ENCODE results near the gene IFNA10.
"Not testable (repeated sequence)": the region's sequence is repeated elsewhere in the genome, so short reads cannot be mapped to it uniquely, and the experiment has no call there.

The IFNA10 gene

DNA sequence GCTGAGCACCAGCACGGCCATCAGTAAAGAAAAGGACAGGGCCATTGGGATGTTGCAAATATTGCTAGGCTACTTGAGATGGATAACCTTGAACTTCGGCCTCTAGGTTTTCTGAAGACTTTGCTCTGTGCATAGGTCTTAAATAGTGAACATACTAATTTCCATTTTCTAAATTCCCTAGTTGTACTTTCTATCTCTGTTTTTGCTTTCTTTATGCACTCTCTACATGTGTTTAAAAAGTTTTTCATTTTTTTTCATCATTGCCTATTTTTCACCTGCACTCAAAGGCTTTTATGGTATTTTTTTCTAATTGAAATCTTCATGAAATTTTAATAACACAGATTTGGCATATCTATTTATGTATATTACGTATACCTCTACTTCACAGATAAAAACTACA lies 19.5 kb downstream of the IFNA10 start, which contains the start of gene IFNA4:
IFNA4 (minus strand) TSS at position 101 of the 400 bp plus-strand sequence; CDS start at position 45, 56 bp downstream.
- not testable (repeated sequence) for DNase-seq

DNA sequence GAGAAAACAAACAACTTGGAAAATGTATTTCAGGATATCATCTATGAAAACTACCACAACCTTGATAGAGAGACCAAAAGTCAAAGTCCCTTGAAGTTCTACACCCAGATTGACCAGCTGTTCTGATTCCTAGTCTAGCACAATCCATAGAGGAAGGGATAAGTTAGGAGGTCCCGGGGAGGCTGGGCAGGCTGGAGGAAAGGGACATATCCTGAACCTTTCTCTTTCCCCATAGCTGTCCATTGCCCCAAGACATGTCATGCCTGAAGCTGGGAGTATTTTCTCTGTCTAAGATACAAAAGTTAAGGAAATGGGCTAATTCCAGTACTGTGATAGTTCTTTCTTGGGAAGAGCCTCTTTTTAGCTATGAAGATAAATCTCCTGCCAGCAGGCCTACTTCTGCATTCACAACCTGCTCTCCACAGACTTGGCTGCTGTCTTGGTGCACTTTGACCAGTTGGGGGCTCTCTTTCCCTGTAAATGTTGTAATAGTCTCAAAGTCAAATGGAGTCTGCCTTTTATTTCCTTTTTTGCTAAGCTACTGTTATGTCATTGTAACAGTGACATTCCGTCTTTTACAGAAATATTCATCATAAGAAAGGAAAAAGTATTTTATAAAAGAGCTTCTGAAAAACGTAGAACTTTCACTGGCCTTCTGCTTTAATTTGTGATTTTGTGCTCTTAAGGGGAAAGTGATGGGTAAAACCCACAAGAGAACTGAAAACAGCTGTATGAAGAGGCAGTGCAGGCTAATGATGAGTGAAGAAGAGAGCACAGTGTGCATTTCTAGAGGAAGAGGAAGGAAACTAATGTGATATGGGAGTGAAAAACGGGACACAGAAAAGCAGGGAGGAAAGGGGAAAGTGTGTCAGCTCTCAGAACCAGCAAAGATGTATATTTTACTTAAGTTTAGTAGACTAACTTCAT lies 23.9 kb downstream of the IFNA10 start:
- not testable (repeated sequence) for DNase-seq

DNA sequence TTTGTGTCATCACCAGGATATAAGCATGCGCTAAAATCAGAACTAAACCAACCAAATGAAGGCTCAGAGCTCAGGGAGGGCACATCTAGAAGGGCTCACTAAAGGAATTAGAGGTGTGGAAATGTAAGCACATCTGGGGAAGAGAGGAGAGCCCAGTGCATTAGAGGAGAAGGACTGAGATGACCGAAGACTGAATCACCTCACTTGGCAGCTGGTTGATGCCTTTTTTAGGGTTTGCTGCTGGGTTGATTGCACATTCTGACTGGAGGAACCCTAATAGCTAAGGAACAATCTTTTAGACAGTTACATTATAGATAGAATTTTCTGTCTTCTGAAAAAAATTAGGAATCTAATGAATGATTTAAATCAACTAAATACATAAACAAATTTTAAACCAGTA lies 32.3 kb downstream of the IFNA10 start:
- DNase-seq: no peak

DNA sequence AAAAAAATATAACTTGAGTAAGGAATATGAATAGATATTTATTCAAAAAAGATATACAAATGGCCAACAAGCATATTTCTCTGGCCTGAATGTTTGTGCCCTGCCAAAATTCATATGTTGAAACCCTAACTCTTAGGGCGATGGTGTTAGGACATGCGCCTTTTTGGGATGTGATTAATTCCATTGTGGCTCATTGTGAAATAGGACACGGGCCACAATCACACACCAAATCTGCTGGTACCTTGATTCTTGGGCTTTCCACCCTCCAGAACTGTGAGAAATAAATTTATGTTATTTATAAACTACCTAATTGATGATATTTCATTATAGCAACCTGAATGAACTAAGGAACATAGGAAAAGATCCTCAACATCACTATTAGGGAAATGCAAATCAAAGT lies 34.8 kb downstream of the IFNA10 start:
- no peak for DNase-seq

DNA sequence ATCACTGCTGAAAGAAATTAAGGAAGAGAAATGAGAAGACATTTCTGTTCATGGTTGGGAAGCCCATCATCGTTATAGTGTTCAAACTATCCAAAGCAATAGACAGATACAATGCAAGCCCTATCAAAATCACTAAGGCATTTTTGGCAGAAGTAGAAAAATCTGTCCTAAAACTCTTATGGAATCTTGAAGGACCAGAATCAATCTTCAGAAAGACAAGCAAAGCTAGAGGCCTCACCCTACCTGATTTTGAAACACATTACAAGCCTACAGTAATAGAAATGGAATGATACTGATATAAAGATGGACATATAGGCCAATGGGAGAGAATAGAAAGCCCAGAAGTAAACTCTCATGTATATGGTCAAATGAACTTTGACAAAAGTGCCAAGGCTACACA lies 35.6 kb downstream of the IFNA10 start:
- DNase-seq: no peak

DNA sequence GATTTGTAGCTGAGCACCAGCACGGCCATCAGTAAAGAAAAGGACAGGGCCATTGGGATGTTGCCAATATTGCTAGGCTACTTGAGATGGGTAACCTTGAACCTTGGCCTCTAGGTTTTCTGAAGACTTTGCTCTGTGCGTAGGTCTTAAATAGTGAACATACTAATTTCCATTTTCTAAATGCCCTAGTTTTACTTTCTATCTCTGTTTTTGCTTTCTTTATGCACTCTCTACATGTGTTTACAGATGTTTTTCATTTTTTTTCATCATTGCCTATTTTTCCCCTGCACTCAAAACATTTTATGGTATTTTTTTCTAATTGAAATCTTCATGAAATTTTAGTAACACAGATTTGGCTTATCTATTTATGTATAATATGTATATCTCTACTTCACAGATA lies 40.4 kb downstream of the IFNA10 start, which contains the start of gene IFNA21:
IFNA21 (minus strand) TSS at position 101 of the 400 bp plus-strand sequence; CDS start at position 53, 48 bp downstream.
- DNase-seq: not testable (repeated sequence)

DNA sequence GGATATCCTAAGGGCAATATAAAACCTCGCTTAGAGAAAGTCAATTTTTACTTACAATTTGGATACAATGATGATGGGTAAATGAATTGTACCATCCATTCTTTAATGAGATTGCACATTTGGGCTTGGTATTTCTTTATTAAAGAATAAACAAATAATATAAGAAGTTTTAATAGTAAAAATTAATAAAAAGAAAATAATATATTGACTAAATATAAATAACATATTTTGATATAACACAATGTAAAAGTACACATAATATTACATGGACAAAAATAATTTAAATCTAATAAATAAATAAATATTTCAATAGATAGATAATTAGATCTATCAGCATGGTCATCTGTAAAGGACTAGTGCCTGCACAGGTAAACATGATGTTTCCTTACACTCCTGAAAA lies 41.4 kb downstream of the IFNA10 start:
- DNase-seq: no peak

DNA sequence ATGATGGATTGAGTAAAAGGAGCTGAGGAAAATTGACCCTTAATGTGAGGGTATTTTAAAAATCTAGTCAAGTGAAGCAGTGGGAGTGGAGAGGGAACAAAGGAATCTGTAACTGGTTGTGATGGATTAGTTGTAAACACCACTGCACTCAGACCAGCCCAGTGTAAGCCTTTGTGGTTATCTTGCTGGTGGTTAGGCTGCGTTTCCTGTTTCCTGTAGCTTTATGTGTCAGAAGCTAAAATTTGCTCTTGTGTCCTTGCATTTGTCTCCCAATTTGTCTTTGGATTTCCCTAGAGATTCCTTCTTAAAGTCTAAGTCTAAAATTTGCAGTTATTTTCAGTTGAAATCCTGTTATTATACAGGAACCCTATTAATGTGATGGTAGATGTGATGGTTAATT lies 46.8 kb downstream of the IFNA10 start:
- no peak for DNase-seq
